Activated CD8-positive, alpha-beta memory T cell treated with anti-CD3 and anti-CD28 coated beads for 1 hour (primary cell): ENCODE data around the gene PMM1.
A peak's percentile ranks its signal among the peaks of the same experiment; 100 is the strongest.

ENCODE experiments used
- DNase-seq, 2 donors: peaks; one replicate each; pipeline ENCODE4 v3.0.0-alpha.2; 2020; ENCODE audit warnings: low read depth in 1 of 2; ENCODE audit errors: extremely low read depth in 1 of 2

The PMM1 gene

GRCh38 chr22:41540006-41540315 lies 49.7 kb downstream of the PMM1 start:
- no peak for DNase-seq

GRCh38 chr22:41539146-41540005 lies 50.3 kb downstream of the PMM1 start:
- DNase-seq, result no peak

GRCh38 chr22:41538583-41538982 lies 51.1 kb downstream of the PMM1 start:
- no peak for DNase-seq

GRCh38 chr22:41537203-41537602 lies 52.4 kb downstream of the PMM1 start:
- DNase-seq, result no peak

- no peak for DNase-seq
Observed at GRCh38 chr22:41535244-41535643, 54.4 kb downstream of the PMM1 start.

- DNase-seq, result no peak
Observed at GRCh38 chr22:41534219-41534618, 55.4 kb downstream of the PMM1 start.

GRCh38 chr22:41532908-41533825 lies 56.5 kb downstream of the PMM1 start:
- peak in 1 of 2 donors; percentile 49 for DNase-seq

- no peak for DNase-seq
Observed at GRCh38 chr22:41531715-41532477, 57.7 kb downstream of the PMM1 start.

GRCh38 chr22:41530890-41531714 lies 58.5 kb downstream of the PMM1 start:
- no peak for DNase-seq

- no peak for DNase-seq
Observed at GRCh38 chr22:41528938-41529561, 60.6 kb downstream of the PMM1 start.

- no peak for DNase-seq
Observed at GRCh38 chr22:41528132-41528766, 61.4 kb downstream of the PMM1 start.
